GM23338 (cell line): Measurements from ENCODE around the gene TPGS1. TPM values are rescaled to one million over a fixed set of nuclear protein-coding genes. Genes with fewer than 3 reads are reported as not detected.

Experiments used
- ATAC-seq: fragments of 200-7000 bp; cut with Tn5 transposase; 3 replicates; pipeline ENCODE4 v1.9.1; 2020
- DNase-seq: peaks from one replicate; pipeline ENCODE4 v3.0.0-alpha.2; 2015; ENCODE audit warnings: low spot score
- H2AFZ ChIP-seq: fragments of 200-600 bp; sonication (generic); 2 replicates; pipeline ENCODE4 v1.8.0; 2016; ENCODE audit warnings: antibody characterized with exemption, mild to moderate bottlenecking, moderate library complexity
- H3F3A ChIP-seq: fragments of 200-600 bp; sonication (generic); replicated peaks from 2 replicates; pipeline ENCODE4 v1.8.0; 2017; ENCODE audit warnings: antibody characterized with exemption, mixed run types, low read depth
- H3K27ac ChIP-seq: fragments of 200-600 bp; sonication (generic); 2 replicates; pipeline ENCODE4 v1.6.1; 2016; ENCODE audit warnings: low read depth
- H3K27me3 ChIP-seq: fragments of 200-600 bp; sonication (generic); 2 replicates; pipeline ENCODE4 v1.8.0; 2016; ENCODE audit warnings: mild to moderate bottlenecking, mixed run types, moderate library complexity; ENCODE audit not compliant: insufficient read depth
- H3K36me3 ChIP-seq: fragments of 200-600 bp; sonication (generic); 2 replicates; pipeline ENCODE4 v1.8.0; 2016; ENCODE audit warnings: mild to moderate bottlenecking; ENCODE audit not compliant: insufficient read depth
- H3K4me1 ChIP-seq: fragments of 200-600 bp; sonication (generic); 2 replicates; pipeline ENCODE4 v1.8.0; 2016; ENCODE audit warnings: mild to moderate bottlenecking, moderate library complexity; ENCODE audit not compliant: insufficient read depth
- H3K4me2 ChIP-seq: fragments of 200-600 bp; sonication (generic); 2 replicates; pipeline ENCODE4 v1.7.1; 2017; ENCODE audit warnings: mixed run types
- H3K4me3 ChIP-seq: fragments of 200-600 bp; sonication (generic); 2 replicates; pipeline ENCODE4 v1.6.1; 2016; ENCODE audit warnings: mixed run types
- H3K79me2 ChIP-seq: fragments of 200-600 bp; sonication (generic); replicated peaks from 2 replicates; pipeline ENCODE4 v1.8.0; 2017; ENCODE audit warnings: mild to moderate bottlenecking; ENCODE audit not compliant: insufficient read depth
- H3K9me2 ChIP-seq: fragments of 200-600 bp; sonication (generic); 2 replicates; pipeline ENCODE4 v1.8.0; 2017; ENCODE audit not compliant: insufficient read depth
- H4K20me1 ChIP-seq: fragments of 200-600 bp; sonication (generic); replicated peaks from 2 replicates; pipeline ENCODE4 v1.8.0; 2017; ENCODE audit warnings: mild to moderate bottlenecking; ENCODE audit not compliant: insufficient read depth
- H3K27ac Mint-ChIP-seq: 2 replicates; pipeline ENCODE4 v1.8.0; 2020; ENCODE audit warnings: inconsistent platforms, mild to moderate bottlenecking, moderate library complexity, mixed read lengths
- H3K27me3 Mint-ChIP-seq: 3 replicates; pipeline ENCODE4 v1.8.0; 2022; ENCODE audit warnings: low read depth, mild to moderate bottlenecking, moderate library complexity, mixed read lengths, inconsistent platforms; ENCODE audit not compliant: insufficient read depth, poor library complexity
- H3K36me3 Mint-ChIP-seq: 3 replicates; pipeline ENCODE4 v1.8.0; 2021; ENCODE audit warnings: low read depth, mild to moderate bottlenecking, inconsistent platforms, moderate library complexity, mixed read lengths
- H3K4me1 Mint-ChIP-seq: 3 replicates; pipeline ENCODE4 v1.8.0; 2020; ENCODE audit warnings: mild to moderate bottlenecking, inconsistent platforms, mixed read lengths
- H3K4me3 Mint-ChIP-seq: 3 replicates; pipeline ENCODE4 v1.8.0; 2021; ENCODE audit warnings: moderate library complexity, mild to moderate bottlenecking, inconsistent platforms, mixed read lengths
- H3K9me3 Mint-ChIP-seq: 3 replicates; pipeline ENCODE4 v1.8.0; 2020; ENCODE audit warnings: moderate library complexity, mild to moderate bottlenecking, inconsistent platforms, mixed read lengths
- CREB1 ChIP-seq: fragments of 250-450 bp; sonication (Bioruptor Pico); IDR thresholded peaks from 2 replicates; pipeline ENCODE4 v1.5.0; 2020; ENCODE audit warnings: low read depth, mild to moderate bottlenecking, moderate library complexity
- EZH2 ChIP-seq: fragments of 200-600 bp; sonication (generic); IDR thresholded peaks from one replicate; pipeline ENCODE4 v1.8.0; 2017; ENCODE audit warnings: antibody characterized with exemption, mild to moderate bottlenecking, low read depth; ENCODE audit not compliant: unreplicated experiment
- JUNB ChIP-seq: IDR thresholded peaks from one replicate; pipeline ENCODE4 v1.6.1; 2016; ENCODE audit warnings: antibody characterized with exemption; ENCODE audit not compliant: unreplicated experiment
- NANOG ChIP-seq: IDR thresholded peaks from 2 replicates; pipeline ENCODE4 v1.6.1; 2016; ENCODE audit warnings: antibody characterized with exemption, borderline replicate concordance
- ZNF462 ChIP-seq: fragments of 250-450 bp; sonication (Bioruptor Pico); IDR thresholded peaks from 2 replicates; pipeline ENCODE4 v1.5.0; 2020; ENCODE audit warnings: mild to moderate bottlenecking, moderate library complexity
- polyA plus RNA-seq: library from polyadenylated mRNA; unstranded; fragments of >200 nt; fragmentation: Nextera tagmentation; extraction: Ambion mirVana; gene quantifications from 2 replicates; pipeline ENCODE4 v1.2.1, GENCODE V29; 2016
- total RNA-seq: library from RNA; depleted of rRNA; stranded (reverse); fragments of >200 nt; shearing (Covaris generic); gene quantifications from 2 replicates; pipeline ENCODE4 v1.2.3, GENCODE V29; 2014
- TF ChIP-seq, protein P1 (sequence below): IDR thresholded peaks from one replicate; pipeline ENCODE4 v1.6.1; 2018; ENCODE audit warnings: antibody characterized with exemption; ENCODE audit not compliant: unreplicated experiment

TPGS1 gene
- total and polyA plus RNA-seq, 2 experiments from 2014 or later = 11.9 to 38.4 TPM

- TF ChIP-seq ZNF462 (CRISPR knock-in tag) (no peak), CREB1 (CRISPR knock-in tag) (no peak), NANOG (no peak), EZH2 (no peak)
These were observed 35.1 kb upstream of the TPGS1 start (continued) for GRCh38 chr19:472005-472858.

DNA sequence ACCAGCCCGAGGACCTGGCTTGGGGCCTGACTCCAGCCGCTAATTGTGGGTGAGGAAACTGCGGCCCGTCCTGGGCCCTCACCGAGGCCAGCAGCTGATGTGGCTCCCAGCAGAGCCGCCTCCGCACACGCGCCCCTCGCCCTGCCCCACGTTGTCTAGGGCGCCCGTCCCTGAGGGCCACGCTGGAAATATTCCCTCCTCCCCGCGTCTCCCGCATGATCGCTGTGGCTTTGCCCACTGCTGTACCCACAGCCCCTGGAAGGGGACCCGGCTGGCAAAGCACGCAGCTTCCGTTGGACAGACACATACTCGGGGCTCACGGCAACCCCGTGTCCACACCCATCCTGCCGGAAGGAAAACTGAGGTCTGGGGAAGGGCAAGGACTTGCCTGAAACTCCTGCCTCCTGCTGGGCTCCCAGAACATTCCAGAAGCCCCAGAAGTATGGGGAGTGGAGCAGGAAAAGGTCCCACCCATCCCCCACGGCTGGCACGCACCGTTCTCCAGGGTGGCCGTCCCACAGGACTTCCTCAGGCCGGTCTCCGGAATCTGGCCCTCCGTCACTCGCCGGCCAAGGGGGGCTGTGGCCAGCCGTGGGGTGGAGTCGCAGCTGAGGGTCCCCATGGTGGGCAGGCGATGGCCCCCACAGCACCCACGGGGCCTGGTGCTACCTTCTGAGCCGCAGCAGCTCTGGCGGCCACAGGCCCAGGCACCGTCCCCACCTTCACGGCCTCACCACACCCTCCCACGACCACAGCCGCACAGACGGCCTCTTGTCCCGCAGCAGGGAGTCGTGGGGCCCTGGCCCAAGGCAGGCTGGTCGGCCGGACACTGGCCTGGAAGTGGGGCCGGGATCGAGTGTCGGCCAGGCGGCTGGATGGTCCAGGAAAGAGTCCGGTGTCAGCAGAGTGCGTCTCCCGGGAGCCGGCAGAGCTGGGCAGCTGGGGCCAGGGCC, 32.9 kb upstream of the TPGS1 start:
- H2AFZ ChIP-seq = no peak overlapping the region
- H3K79me2 ChIP-seq = no peaks in the 10 kb centered on the region
- no peaks in the 10 kb centered on the region for H3K9me2 ChIP-seq
- no peaks in the 10 kb centered on the region for H3F3A ChIP-seq
- Mint-ChIP-seq H3K27ac (no peak overlapping the region), H3K36me3 (no peaks in the 10 kb centered on the region), H3K4me1 (peaks cover 5% of the 10 kb centered on the region; the same call in 1 of the 3 replicates), H3K27me3 (peaks cover 17% of the 10 kb centered on the region), H3K4me3 (no peak overlapping the region), H3K9me3 (peaks cover under 1% of the 10 kb centered on the region; the same call in 1 of the 3 replicates)
- no peak overlapping the region for H3K27ac ChIP-seq
- ATAC-seq (no peak), DNase-seq (peak; percentile 51)
- H3K4me3 ChIP-seq = no peak overlapping the region
- no peaks in the 10 kb centered on the region for H3K27me3 ChIP-seq
- H4K20me1 ChIP-seq = no peaks in the 10 kb centered on the region
- H3K4me1 ChIP-seq = no peaks in the 10 kb centered on the region
- H3K4me2 ChIP-seq = no peak overlapping the region
- no peaks in the 10 kb centered on the region for H3K36me3 ChIP-seq
- TF ChIP-seq, protein P1, sequence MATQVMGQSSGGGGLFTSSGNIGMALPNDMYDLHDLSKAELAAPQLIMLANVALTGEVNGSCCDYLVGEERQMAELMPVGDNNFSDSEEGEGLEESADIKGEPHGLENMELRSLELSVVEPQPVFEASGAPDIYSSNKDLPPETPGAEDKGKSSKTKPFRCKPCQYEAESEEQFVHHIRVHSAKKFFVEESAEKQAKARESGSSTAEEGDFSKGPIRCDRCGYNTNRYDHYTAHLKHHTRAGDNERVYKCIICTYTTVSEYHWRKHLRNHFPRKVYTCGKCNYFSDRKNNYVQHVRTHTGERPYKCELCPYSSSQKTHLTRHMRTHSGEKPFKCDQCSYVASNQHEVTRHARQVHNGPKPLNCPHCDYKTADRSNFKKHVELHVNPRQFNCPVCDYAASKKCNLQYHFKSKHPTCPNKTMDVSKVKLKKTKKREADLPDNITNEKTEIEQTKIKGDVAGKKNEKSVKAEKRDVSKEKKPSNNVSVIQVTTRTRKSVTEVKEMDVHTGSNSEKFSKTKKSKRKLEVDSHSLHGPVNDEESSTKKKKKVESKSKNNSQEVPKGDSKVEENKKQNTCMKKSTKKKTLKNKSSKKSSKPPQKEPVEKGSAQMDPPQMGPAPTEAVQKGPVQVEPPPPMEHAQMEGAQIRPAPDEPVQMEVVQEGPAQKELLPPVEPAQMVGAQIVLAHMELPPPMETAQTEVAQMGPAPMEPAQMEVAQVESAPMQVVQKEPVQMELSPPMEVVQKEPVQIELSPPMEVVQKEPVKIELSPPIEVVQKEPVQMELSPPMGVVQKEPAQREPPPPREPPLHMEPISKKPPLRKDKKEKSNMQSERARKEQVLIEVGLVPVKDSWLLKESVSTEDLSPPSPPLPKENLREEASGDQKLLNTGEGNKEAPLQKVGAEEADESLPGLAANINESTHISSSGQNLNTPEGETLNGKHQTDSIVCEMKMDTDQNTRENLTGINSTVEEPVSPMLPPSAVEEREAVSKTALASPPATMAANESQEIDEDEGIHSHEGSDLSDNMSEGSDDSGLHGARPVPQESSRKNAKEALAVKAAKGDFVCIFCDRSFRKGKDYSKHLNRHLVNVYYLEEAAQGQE = no peak
- TF ChIP-seq NANOG (no peak), JUNB (no peak)
